HCT116 (cell line): ENCODE measurements around the gene DPPA4. TPM values are rescaled to one million over a fixed set of nuclear protein-coding genes. Genes with fewer than 3 reads are reported as not detected.

ENCODE experiments used
- ATAC-seq: fragments of 200-7000 bp; cut with Tn5 transposase; 2 replicates; pipeline ENCODE4 v1.9.1; 2020; ENCODE audit warnings: mild to moderate bottlenecking, moderate library complexity
- BruUV-seq: library from RNA; stranded (reverse); fragments of 400-500 nt; replicated peaks from 2 replicates; lab custom pipeline; 2021; lab: Mats Ljungman, UMichigan
- CTCF ChIA-PET: fragments of 300-600 bp; sonication (Branson Sonifier 250); formaldehyde crosslinking; loops from one replicate; lab custom pipeline; 2021; ENCODE audit warnings: antibody characterized with exemption; lab: Charles Lee
- POLR2A ChIA-PET: fragments of 300-600, 350-600 bp; sonication (Branson Sonifier 250); formaldehyde crosslinking; loops from one replicate; lab custom pipeline; 2021; ENCODE audit warnings: antibody characterized with exemption; lab: Charles Lee
- RAD21 ChIA-PET, 2 experiments: fragments of 300-600 bp; sonication (Branson Sonifier 250); formaldehyde crosslinking; loops; one replicate each; lab custom pipeline; 2023; ENCODE audit warnings: low total read pairs in 2 of 2; ENCODE audit not compliant: uncharacterized antibody in 2 of 2, unreplicated experiment in 2 of 2, low non-redundant PET in 1 of 2; lab: Charles Lee
- DNase-seq: peaks from one replicate; pipeline ENCODE4 v3.0.0-alpha.2; 2010; ENCODE audit warnings: low read depth, low spot score
- H2AFZ ChIP-seq: fragments of 200-600 bp; shearing (Covaris generic), sonication (generic); 2 replicates; pipeline ENCODE4 v1.6.1; 2017; ENCODE audit warnings: low read depth, mixed run types, mixed read lengths, antibody characterized with exemption, low read length; ENCODE audit not compliant: poor library complexity, severe bottlenecking
- H3K27ac ChIP-seq: 2 replicates; pipeline ENCODE4 v1.5.1; 2012; ENCODE audit warnings: low read depth, low read length
- H3K27me3 ChIP-seq: fragments of 200-600 bp; sonication (generic); 2 replicates; pipeline ENCODE4 v1.6.1; 2016; ENCODE audit warnings: mixed run types, low read length, mixed read lengths; ENCODE audit not compliant: insufficient read depth
- H3K36me3 ChIP-seq, 2 experiments: fragments of 200-500 bp in 1 of 2; fragments of 200-600 bp in 1 of 2; sonication (Bioruptor generic) in 1 of 2; sonication (generic) in 1 of 2; 2 replicates each; pipeline versions ENCODE4 v1.5.1 to v1.6.1; 2014 to 2016; ENCODE audit warnings: low read length in 2 of 2, inconsistent platforms in 1 of 2, mixed read lengths in 1 of 2, mixed run types in 1 of 2; ENCODE audit not compliant: insufficient read depth in 2 of 2, control insufficient read depth in 1 of 2
- H3K4me1 ChIP-seq, 2 experiments: fragments of 200-600 bp in 1 of 2; sonication (generic) in 1 of 2; 2 replicates each; pipeline versions ENCODE4 v1.5.1 to v1.6.1; 2012 to 2017; ENCODE audit warnings: low read length in 2 of 2, inconsistent platforms in 1 of 2, mild to moderate bottlenecking in 1 of 2, mixed read lengths in 1 of 2, mixed run types in 1 of 2, moderate library complexity in 1 of 2; ENCODE audit not compliant: insufficient read depth in 2 of 2, control insufficient read depth in 1 of 2
- H3K4me2 ChIP-seq: fragments of 200-600 bp; sonication (generic); 2 replicates; pipeline ENCODE4 v1.6.1; 2017; ENCODE audit warnings: mixed run types, low read length, mixed read lengths
- H3K4me3 ChIP-seq, 2 experiments: fragments of 200-600 bp in 1 of 2; sonication (generic) in 1 of 2; replicated peaks in 1 of 2; 2 replicates each; pipeline ENCODE4 v1.5.1; 2011 to 2016; ENCODE audit warnings: low read length in 2 of 2, control low read depth in 1 of 2, low read depth in 1 of 2, mild to moderate bottlenecking in 1 of 2, mixed read lengths in 1 of 2, mixed run types in 1 of 2
- H3K79me2 ChIP-seq: fragments of 200-600 bp; sonication (generic); 2 replicates; pipeline ENCODE4 v1.6.1; 2017; ENCODE audit warnings: mild to moderate bottlenecking, mixed run types, low read length, moderate library complexity, mixed read lengths; ENCODE audit not compliant: insufficient read depth
- H3K9ac ChIP-seq: fragments of 200-600 bp; sonication (generic); 2 replicates; pipeline ENCODE4 v1.6.1; 2016; ENCODE audit warnings: low read length, mixed read lengths
- H3K9me2 ChIP-seq: fragments of 200-600 bp; sonication (generic), shearing (Covaris generic); 2 replicates; pipeline ENCODE4 v1.6.1; 2017; ENCODE audit warnings: mixed run types, mild to moderate bottlenecking, moderate library complexity; ENCODE audit not compliant: insufficient read depth
- H3K9me3 ChIP-seq, 2 experiments: fragments of 200-500 bp in 1 of 2; fragments of 200-600 bp in 1 of 2; sonication (Bioruptor generic) in 1 of 2; sonication (generic) in 1 of 2; 2 replicates each; pipeline ENCODE4 v1.6.1; 2014 to 2017; ENCODE audit warnings: low read length in 2 of 2, mixed read lengths in 2 of 2, inconsistent platforms in 1 of 2, low read depth in 1 of 2, mild to moderate bottlenecking in 1 of 2, mixed run types in 1 of 2, moderate library complexity in 1 of 2; ENCODE audit not compliant: control insufficient read depth in 1 of 2, insufficient read depth in 1 of 2
- H4K20me1 ChIP-seq: fragments of 200-600 bp; sonication (generic), shearing (Covaris generic); 2 replicates; pipeline ENCODE4 v1.6.1; 2017; ENCODE audit warnings: mixed run types, mild to moderate bottlenecking, moderate library complexity; ENCODE audit not compliant: insufficient read depth
- CEBPB ChIP-seq: IDR thresholded peaks from 2 replicates; pipeline ENCODE4 v1.6.1; 2012; ENCODE audit warnings: low read depth
- CTCF ChIP-seq, 3 experiments: fragments of 200-600 bp in 1 of 3; sonication (generic) in 1 of 3; IDR thresholded peaks in 2 of 3; conservative IDR thresholded peaks in 1 of 3; 2 replicates each; pipeline ENCODE4 v1.5.1; 2012 to 2017; ENCODE audit warnings: low read depth in 2 of 3, low read length in 2 of 3, antibody characterized with exemption in 1 of 3, borderline replicate concordance in 1 of 3, control low read depth in 1 of 3, mild to moderate bottlenecking in 1 of 3, mixed read lengths in 1 of 3, mixed run types in 1 of 3, moderate library complexity in 1 of 3; ENCODE audit not compliant: insufficient read depth in 1 of 3
- JUND ChIP-seq: IDR thresholded peaks from 2 replicates; pipeline ENCODE4 v1.6.1; 2012
- POLR2A ChIP-seq: IDR thresholded peaks from 2 replicates; pipeline ENCODE4 v1.7.0; 2011; ENCODE audit warnings: borderline replicate concordance; ENCODE audit not compliant: insufficient read depth, insufficient read length; ENCODE audit errors: extremely low read depth
- REST ChIP-seq: IDR thresholded peaks from 2 replicates; pipeline ENCODE4 v1.6.1; 2012; ENCODE audit warnings: low read depth
- YY1 ChIP-seq: IDR thresholded peaks from 2 replicates; pipeline ENCODE4 v1.6.1; 2011; ENCODE audit warnings: low read length, low read depth, moderate library complexity, mild to moderate bottlenecking; ENCODE audit not compliant: insufficient replicate concordance; ENCODE audit errors: extremely low read depth
- ZFX ChIP-seq: fragments of 450-650 bp; IDR thresholded peaks from 2 replicates; pipeline ENCODE4 v1.6.1; 2017
- ZNF274 ChIP-seq: fragments of 200-500 bp; sonication (Bioruptor generic); IDR thresholded peaks from 2 replicates; pipeline ENCODE4 v1.6.1; 2014; ENCODE audit warnings: mild to moderate bottlenecking, low read depth, low read length, inconsistent platforms
- intact Hi-C: fragments of 100-400 bp; cut with micrococcal nuclease; formaldehyde crosslinking; loops from 2 replicates; pipeline ENCODE4 v1.10.0; 2022
- total RNA-seq: library from RNA; stranded (reverse); gene quantifications from one replicate; pipeline ENCODE4 v1.2.1, GENCODE V29; 2021; ENCODE audit not compliant: unreplicated experiment

Gene DPPA4
- total RNA-seq, 1 experiment from 2014 or later: 0.27 TPM

GRCh38 chr3:109334572-109334971, 2.8 kb downstream of the DPPA4 start:
- no peak overlapping the region for H3K27ac ChIP-seq
- TF ChIP-seq YY1: no peak
- no peak for TF ChIP-seq CEBPB
- no peak for TF ChIP-seq POLR2A
- no peak for TF ChIP-seq ZFX
- TF ChIP-seq JUND: no peak
- TF ChIP-seq CTCF (IDR thresholded peaks at IDR 0.05 in 2 of 3, conservative IDR thresholded peaks at IDR 0.05 in 1 of 3; ENCODE audit: borderline replicate concordance in 1 of 3, insufficient read depth in 1 of 3, low read depth in 2 of 3, low read length in 2 of 3): no peak
- TF ChIP-seq REST: no peak
- no peak for TF ChIP-seq ZNF274
- RAD21 ChIA-PET: no interaction called here
- no peaks in the 10 kb centered on the region for H3K27me3 ChIP-seq
- POLR2A ChIA-PET: no interaction called here
- H3K4me3 ChIP-seq: no peak overlapping the region
- no peak overlapping the region for H3K4me2 ChIP-seq
- no peaks in the 10 kb centered on the region for H3K79me2 ChIP-seq
- no TSS peak for BruUV-seq
- no peaks in the 10 kb centered on the region for H4K20me1 ChIP-seq
- no peaks in the 10 kb centered on the region for H3K9me2 ChIP-seq
- CTCF ChIA-PET: no interaction called here
- no peak overlapping the region for H3K9ac ChIP-seq
- no peak overlapping the region for H2AFZ ChIP-seq
- no peak for ATAC-seq
- intact Hi-C loops: no loop called here
- no peaks in the 10 kb centered on the region; a peak in 1 of 4 replicates for H3K4me1 ChIP-seq
- no peaks in the 10 kb centered on the region for H3K36me3 ChIP-seq
- no peak for DNase-seq
- no peaks in the 10 kb centered on the region for H3K9me3 ChIP-seq
